Islet of Langerhans (tissue), 1 donor: ENCODE results near the gene GSS.
"Not testable (repeated sequence)": the region's sequence is repeated elsewhere in the genome, so short reads cannot be mapped to it uniquely, and the experiment has no call there.

Experiments
- FAIRE-seq: peaks from one replicate; lab custom pipeline; 2011; peaks lifted over from hg19 to GRCh38; lab: Jason Lieb, UNC

The GSS gene

DNA sequence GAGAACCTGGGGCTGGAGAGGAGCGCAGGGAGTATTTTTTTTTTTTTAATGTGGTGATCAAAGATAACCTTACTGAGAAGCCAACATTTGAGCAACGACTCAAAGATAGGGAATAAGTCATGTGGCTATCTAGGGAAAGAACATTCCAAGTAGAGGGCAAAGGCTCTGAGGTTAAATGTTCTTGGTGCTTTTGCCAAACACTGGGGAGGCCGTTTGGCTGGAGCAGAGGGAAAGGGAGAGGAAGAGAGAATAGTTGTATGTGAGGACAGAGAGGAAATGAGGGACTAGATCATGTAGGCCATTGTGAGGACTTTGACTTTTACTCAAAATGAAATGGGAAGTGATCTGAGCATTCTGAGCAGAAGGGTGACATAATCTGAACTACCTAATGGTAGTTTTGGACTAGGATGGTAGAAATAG lies 51.4 kb downstream of the GSS start:
- FAIRE-seq, result no peak

DNA sequence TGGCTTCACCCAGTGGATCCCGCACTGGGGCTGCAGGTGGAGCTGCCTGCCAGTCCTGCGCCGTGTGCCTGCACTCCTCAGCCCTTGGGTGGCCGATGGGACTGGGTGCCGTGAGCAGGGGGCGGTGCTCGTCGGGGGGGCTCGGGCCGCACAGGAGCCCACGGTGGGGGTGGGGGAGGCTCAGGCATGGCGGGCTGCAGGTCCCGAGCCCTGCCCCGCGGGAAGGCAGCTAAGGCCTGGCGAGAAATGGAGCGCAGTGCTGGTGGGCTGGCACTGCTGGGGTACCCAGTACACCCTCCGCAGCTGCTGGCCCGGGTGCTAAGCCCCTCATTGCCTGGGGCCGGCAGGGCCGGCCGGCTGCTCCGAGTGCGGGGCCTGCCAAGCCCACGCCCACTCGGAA lies 56.9 kb downstream of the GSS start:
- FAIRE-seq, result not testable (repeated sequence)

DNA sequence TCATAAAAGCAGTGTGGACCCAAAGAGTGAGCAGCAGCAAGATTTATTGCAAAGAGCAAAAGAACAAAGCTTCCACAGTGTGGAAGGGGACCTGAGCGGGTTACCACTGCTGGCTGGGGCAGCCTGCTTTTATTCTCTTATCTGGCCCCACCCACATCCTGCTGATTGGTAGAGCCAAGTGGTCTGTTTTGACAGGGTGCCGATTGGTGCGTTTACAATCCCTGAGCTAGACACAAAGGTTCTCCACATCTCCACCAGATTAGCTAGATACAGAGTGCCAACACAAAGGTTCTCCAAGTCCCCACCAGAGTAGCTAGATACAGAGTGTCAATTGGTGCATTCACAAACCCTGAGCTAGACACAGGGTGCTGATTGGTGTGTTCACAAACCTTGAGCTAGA lies 57.5 kb downstream of the GSS start:
- not testable (repeated sequence) for FAIRE-seq

DNA sequence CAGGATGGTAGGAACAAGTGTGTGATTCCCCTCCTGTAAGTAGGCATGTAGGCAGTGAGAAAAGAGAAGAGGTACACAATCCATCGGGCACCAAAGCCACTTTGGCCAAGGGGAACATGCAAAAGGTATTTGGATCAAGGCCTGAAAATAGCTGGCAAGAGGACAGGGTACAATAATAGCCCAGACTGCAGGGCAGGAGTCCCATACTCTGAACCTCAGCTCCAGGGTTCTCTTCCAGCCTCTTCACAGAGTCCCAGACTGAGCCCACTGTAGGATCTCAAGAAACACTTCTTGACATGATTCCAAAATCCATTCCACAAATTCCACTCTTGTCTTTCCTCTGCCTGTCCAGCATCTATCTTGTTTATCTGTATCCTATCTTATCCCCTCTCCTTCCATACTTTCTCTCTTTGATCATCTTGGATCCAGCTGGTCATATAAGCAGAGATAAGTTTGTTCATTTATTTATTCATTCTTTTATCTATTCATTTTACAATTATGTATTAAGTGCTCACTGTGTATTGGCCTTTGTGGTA lies 59.5 kb downstream of the GSS start:
- no peak for FAIRE-seq

DNA sequence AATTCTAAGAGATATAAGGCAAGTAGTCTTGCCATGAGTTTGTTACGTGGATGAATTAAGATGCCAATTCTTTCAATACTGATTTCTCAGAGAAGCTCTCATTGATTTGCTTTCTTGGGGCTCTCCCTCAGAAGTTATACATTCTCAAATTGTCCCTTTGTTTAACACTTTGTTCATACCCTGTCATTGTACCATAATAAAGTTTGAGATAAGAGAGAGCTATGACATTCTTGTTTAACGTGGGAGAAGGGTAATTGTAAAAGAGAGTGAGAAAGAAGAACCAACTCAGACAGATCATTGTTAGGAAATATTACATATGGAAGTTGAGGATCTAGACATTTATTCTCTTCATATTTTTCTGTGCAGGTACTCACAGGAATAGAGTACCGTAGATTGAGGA lies 60.1 kb downstream of the GSS start:
- no peak for FAIRE-seq

DNA sequence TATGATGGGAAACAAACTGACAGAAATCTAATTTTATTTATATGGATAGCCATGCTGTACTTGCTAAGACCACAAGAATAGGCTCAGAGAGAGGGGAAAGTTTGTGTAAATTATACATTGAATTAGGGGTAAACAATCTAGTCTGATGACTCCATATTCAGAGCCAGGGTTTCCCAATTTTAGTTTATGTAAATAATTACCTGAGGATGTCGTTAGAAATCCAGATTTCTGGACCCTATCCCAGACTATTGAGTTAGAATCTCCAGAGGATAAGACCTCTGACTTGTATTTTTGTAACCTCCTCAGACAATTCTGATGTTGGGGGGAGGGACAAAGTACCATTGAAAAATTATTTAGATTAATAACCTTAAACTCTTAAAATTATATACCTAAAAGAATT lies 60.9 kb downstream of the GSS start:
- FAIRE-seq, result no peak

DNA sequence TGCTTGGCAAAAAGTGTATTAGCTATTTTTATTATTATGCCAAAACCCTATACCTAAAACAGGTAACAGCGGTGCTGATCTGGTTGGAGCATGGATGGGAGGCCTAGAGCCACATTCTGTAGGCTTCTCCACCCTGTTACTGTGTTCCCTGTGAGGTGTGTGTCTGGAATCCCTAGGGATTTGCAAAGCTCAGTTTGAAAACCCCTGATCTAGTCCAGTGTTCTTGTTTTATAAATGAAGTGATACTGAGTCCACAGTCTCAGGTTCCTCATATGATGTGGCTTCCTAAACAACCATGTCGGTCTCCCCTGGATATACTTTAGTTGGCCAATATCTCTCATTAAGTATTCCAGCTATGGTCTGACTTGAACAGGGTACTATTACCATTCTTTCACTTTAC lies 62.9 kb downstream of the GSS start:
- no peak for FAIRE-seq

DNA sequence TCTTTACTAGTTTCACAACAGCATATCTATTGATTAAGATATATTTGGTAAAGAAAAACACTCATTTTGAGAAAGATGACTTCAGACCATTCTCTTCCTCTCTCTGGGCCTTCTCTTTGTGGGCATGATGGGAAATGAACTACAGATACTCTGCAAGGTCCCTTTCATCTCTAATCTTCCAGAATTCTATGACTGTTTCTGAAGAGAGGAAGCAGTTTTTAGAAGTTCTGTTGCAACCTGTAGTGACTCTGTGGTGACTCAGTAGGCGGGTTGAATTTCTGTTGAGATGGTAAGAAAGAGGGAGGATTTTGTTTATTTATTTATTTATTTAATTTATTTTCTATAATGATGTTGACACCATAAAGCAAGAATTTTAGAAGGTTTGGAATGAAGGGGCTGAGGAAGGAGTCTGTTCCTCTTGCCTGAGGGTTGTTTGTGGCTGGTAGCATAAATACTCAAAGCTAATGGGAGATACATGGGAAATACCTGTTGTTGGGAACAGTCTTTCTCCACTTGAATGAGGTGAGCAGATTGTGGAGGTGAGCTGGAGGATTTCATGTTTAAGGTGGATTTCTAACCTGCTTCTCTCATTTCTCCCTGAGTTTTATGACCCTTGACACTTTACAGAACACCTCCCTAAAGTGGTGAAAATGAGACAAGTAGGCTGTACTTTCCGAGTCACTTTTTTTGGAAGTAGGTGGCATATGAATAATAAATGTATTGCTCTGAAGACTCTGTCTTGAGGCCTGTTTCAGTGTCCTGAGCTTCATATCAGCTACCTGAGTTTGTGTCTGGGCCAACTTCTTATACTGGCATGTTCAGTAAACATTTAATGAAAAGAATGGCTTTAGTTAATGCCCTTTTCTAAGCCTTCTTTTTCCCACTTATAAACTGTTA lies 64.2 kb downstream of the GSS start:
- FAIRE-seq, result no peak

DNA sequence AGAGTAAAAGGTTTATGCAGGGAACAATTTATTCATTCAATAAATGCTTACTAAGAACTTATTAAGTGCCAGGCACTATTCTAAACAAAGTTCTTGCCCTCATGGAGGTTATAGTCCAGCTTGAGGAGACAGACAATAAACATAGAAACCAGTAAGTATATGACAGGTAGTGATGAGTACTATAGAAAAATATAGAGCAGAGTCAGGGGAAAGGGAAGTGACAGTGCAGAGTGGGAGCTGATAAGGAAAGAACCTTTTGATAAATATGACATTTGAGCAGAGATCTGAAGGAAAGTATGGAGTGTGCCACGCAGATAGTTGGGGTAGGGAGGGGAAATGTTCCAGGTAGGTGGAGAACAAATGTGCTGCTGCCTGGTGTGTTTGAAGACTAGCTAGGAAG lies 67.1 kb downstream of the GSS start:
- no peak for FAIRE-seq

DNA sequence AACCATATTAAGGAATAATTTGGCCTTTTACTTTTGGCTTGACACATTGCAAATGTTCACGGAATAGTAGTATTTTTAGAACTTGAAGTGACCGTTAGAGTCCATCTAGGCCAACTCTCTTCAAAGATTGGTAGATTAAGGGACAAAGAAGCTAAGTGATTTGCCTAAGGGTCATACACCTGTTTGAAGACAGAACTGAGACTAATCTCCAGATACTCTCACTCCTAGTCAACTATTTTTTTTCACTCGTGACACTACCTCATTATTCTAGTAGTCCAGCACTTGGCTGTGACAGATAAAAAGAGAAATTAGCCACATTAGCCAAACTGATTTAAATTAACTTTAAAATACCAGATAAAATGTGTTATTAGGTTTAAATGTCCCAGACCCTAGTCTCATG lies 68.6 kb downstream of the GSS start:
- FAIRE-seq, result no peak

DNA sequence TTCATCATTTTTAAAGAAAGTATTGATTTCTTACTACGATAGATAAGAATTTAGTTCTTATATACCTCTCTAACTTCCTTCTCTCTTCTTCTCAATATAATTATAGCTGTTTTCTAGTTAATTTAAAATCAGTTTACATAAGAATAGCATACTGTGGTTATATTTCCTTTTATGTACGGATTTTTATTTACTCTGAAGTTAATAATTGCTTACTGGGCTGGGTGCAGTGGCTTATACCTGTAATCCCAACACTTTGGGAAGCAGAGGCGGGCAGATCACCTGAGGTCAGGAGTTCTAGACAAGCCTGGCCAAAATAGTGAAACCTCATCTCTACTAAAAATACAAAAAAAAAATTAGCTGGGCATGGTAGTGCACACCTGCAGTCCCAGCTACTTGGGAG lies 69.5 kb downstream of the GSS start:
- FAIRE-seq, result no peak

DNA sequence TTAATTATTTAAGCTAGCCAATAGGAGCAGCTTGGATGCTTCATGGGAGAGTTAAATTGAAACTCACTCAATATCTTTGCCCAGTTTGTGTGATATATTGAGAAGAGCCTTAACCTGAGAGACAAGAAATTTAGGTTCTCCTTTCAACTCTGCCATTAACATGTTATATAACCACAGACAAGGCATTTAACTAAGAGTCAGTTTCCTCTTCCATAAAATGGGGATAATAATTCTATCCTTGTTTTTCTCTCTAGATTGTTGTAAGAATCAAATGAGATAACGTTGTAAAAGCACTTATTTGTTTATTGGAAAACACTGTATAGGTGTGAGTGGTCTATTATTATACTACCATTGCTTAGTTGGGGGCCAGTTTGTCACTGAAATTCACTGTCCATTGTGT lies 71.3 kb downstream of the GSS start:
- no peak for FAIRE-seq

DNA sequence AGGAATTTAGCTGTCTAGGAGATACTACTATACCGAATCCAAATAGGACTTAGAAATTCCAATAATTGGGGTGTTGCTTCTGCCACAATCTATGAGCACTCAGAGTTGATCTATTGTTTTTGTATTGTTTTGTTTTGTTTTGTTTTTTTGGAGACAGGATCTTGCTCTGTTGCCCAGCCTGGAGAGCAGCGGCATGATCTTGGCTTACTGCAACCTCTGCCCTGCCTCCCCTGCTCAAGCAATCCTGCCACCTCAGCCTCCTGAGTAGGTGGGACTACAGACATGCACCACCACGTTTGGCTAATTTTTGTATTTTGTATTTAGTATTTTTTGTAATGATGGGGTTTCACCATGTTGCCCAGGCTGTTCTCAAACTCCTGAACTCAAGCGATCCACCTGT lies 71.8 kb downstream of the GSS start:
- FAIRE-seq, result no peak

DNA sequence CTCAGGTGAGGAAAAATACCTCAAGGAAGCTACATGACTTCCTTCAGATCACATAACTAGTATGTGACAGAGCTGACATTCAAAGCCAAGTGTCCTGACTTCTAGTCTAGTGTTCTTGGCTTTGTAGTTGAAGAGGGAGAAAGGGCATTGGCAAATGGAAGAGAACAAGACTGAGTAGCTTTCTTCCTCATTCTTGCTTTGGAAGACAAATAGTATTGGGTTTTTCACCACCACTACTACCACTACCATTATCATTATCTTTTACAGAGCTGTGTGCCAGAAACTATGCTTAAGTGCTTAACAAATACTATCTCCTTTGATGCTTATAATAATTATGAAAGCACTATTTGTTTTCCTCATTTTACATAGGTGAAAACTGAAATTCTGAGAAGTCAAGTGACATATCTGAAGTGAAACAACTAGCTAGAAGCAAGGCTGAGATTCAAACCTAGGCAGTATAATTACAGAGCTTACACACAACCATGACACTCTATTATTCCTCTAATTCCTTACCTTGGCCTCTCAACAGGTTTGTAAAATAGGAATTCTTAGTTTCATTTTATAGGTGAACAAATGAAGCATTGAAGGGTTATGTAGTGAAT lies 72.4 kb downstream of the GSS start:
- FAIRE-seq, result no peak

DNA sequence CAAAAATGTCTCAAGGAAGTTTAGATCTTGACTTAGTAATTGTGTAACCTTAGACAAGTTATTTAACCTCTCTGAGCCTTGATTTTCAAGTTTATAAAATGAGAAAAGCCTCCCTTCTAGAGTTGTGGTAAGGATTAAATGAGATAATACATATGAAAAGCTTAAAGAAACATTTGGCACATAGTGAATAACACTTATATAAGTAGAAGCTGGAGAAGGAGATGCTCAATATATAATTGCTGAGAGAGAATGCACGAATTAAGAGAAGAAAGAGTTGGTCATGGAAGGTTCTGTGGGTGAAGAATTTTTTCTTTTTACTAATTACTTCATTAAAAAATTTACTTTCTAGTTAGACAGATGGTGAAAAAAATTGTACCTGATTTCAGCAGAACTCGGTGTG lies 73.9 kb downstream of the GSS start:
- no peak for FAIRE-seq

DNA sequence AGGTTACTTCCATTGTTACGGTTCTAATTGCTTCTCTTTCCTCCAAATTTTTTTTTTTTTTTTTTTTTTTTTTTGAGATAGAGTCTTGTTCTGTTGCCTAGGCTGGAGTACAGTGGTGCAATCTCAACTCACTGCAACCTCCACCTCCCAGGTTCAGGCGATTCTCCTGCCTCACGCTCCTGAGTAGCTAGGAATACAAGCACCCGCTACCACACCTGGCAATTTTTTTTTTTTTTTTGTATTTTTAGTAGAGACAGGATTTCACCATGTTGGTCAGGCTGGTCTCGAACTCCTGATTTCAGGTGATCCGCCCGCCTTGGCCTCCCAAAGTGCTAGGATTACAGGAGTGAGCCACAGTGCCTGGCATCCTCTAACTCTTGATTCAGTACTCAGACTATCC lies 74.6 kb downstream of the GSS start:
- not testable (repeated sequence) for FAIRE-seq

DNA sequence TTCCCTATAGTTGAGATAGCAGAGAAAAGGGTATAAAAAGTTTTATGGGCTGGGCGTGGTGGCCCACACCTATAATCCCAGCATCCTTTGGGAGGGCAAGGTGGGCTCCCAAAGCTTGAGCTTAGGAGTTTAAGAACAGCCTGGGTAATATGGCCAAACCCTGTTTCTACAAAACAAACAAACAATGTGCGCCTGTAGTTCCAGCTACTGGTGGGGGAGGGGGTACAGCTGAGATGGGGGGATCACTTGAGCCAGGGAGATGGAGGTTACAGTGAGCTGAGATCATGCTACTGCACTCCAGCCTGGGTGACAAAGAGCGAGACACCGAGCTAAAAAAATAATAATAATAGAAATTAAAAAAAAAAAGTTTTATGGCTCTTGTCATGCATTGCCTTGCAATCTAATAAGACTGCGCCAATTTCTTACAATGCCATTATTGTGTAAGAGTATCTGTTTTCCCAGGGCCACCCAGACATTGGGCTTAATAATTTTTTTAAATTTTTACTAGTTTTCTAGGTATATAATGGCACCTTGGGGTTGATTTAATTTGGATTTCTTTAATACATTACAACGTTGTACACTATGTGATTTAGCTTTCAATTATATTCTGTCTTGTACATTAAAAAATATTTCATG lies 75.3 kb downstream of the GSS start:
- FAIRE-seq, result no peak
